ENCODE data around the gene BSG.

The BSG gene

GRCh38 chr19:621819-622218 is 49.4 kb downstream of the BSG start:
- H3K79me2 ChIP-seq (ENCODE audit: insufficient read depth, low read length), result no peaks in the 10 kb centered on the region
- TF ChIP-seq CTCF (conservative IDR thresholded peaks at IDR 0.05; ENCODE audit: low read length) (no peak), EZH2phosphoT487 (IDR thresholded peaks at IDR 0.05; ENCODE audit: borderline replicate concordance) (no peak)

GRCh38 chr19:622666-623065 is 50.3 kb downstream of the BSG start:
- no peaks in the 10 kb centered on the region for H3K27me3 ChIP-seq (ENCODE audit: insufficient read depth, low read length, poor library complexity, severe bottlenecking)
- no peak overlapping the region for H3K4me2 ChIP-seq (ENCODE audit: low read depth, low read length, poor library complexity, severe bottlenecking)
- peaks cover 14% of the 10 kb centered on the region; the same call in 1 of the 2 replicates for H3K36me3 ChIP-seq (ENCODE audit: insufficient read depth, low read length)
- H4K20me1 ChIP-seq (ENCODE audit: insufficient read depth, low read length, poor library complexity, severe bottlenecking), result no peaks in the 10 kb centered on the region
- H3K9me3 ChIP-seq (ENCODE audit: insufficient read depth, low read depth, low read length), result no peaks in the 10 kb centered on the region
- TF ChIP-seq CTCF (conservative IDR thresholded peaks at IDR 0.05; ENCODE audit: low read length) (no peak), EZH2phosphoT487 (IDR thresholded peaks at IDR 0.05; ENCODE audit: borderline replicate concordance) (no peak)
- no peak overlapping the region for H3K9ac ChIP-seq (ENCODE audit: low read depth, low read length, poor library complexity, severe bottlenecking)
- no peaks in the 10 kb centered on the region for H3F3A ChIP-seq (ENCODE audit: low read depth)
- H3K79me2 ChIP-seq (ENCODE audit: insufficient read depth, low read length), result no peaks in the 10 kb centered on the region
- H3K4me1 ChIP-seq (ENCODE audit: insufficient read depth, low read length, poor library complexity, severe bottlenecking), result no peaks in the 10 kb centered on the region
- H3K4me3 ChIP-seq (ENCODE audit: low read length, poor library complexity, severe bottlenecking), result no peak overlapping the region
- H2AFZ ChIP-seq (ENCODE audit: low read length), result no peak overlapping the region
- no peaks in the 10 kb centered on the region for H3K9me2 ChIP-seq (replicated peaks; ENCODE audit: low read depth, low read length)

More at GRCh38 chr19:621819-622218, 49.4 kb downstream of the BSG start:
- no peaks in the 10 kb centered on the region for H3K4me1 ChIP-seq (ENCODE audit: insufficient read depth, low read length, poor library complexity, severe bottlenecking)
- H3K9me2 ChIP-seq (replicated peaks; ENCODE audit: low read depth, low read length), result no peaks in the 10 kb centered on the region
- no peak overlapping the region for H3K4me3 ChIP-seq (ENCODE audit: low read length, poor library complexity, severe bottlenecking)
- H3K9me3 ChIP-seq (ENCODE audit: insufficient read depth, low read depth, low read length), result no peaks in the 10 kb centered on the region
- H2AFZ ChIP-seq (ENCODE audit: low read length), result no peak overlapping the region
- H3K9ac ChIP-seq (ENCODE audit: low read depth, low read length, poor library complexity, severe bottlenecking), result no peak overlapping the region
- H3K36me3 ChIP-seq (ENCODE audit: insufficient read depth, low read length), result peaks cover 14% of the 10 kb centered on the region; the same call in 1 of the 2 replicates
- H3F3A ChIP-seq (ENCODE audit: low read depth), result no peaks in the 10 kb centered on the region
- H3K4me2 ChIP-seq (ENCODE audit: low read depth, low read length, poor library complexity, severe bottlenecking), result no peak overlapping the region
- H4K20me1 ChIP-seq (ENCODE audit: insufficient read depth, low read length, poor library complexity, severe bottlenecking), result no peaks in the 10 kb centered on the region
- no peaks in the 10 kb centered on the region for H3K27me3 ChIP-seq (ENCODE audit: insufficient read depth, low read length, poor library complexity, severe bottlenecking)

GRCh38 chr19:623175-623916 is 51.0 kb downstream of the BSG start:
- no peaks in the 10 kb centered on the region for H4K20me1 ChIP-seq (ENCODE audit: insufficient read depth, low read length, poor library complexity, severe bottlenecking)
- H3K9me3 ChIP-seq (ENCODE audit: insufficient read depth, low read depth, low read length), result no peaks in the 10 kb centered on the region
- H3K4me3 ChIP-seq (ENCODE audit: low read length, poor library complexity, severe bottlenecking), result no peak overlapping the region
- no peaks in the 10 kb centered on the region for H3K9me2 ChIP-seq (replicated peaks; ENCODE audit: low read depth, low read length)
- no peaks in the 10 kb centered on the region for H3K79me2 ChIP-seq (ENCODE audit: insufficient read depth, low read length)
- H3K4me2 ChIP-seq (ENCODE audit: low read depth, low read length, poor library complexity, severe bottlenecking), result no peak overlapping the region
- H3K27me3 ChIP-seq (ENCODE audit: insufficient read depth, low read length, poor library complexity, severe bottlenecking), result no peaks in the 10 kb centered on the region
- H2AFZ ChIP-seq (ENCODE audit: low read length), result no peak overlapping the region
- TF ChIP-seq CTCF (conservative IDR thresholded peaks at IDR 0.05; ENCODE audit: low read length) (no peak), EZH2phosphoT487 (IDR thresholded peaks at IDR 0.05; ENCODE audit: borderline replicate concordance) (no peak)
- peaks cover 14% of the 10 kb centered on the region; the same call in 1 of the 2 replicates for H3K36me3 ChIP-seq (ENCODE audit: insufficient read depth, low read length)
- no peaks in the 10 kb centered on the region for H3F3A ChIP-seq (ENCODE audit: low read depth)
- no peak overlapping the region for H3K9ac ChIP-seq (ENCODE audit: low read depth, low read length, poor library complexity, severe bottlenecking)
- H3K4me1 ChIP-seq (ENCODE audit: insufficient read depth, low read length, poor library complexity, severe bottlenecking), result no peaks in the 10 kb centered on the region

All from Loucy (cell line).